IPS-NIHi7 (cell line): ENCODE results near the gene HNRNPR.

Experiments
- DNase-seq: peaks from one replicate; pipeline ENCODE4 v3.0.0; 2012; ENCODE audit warnings: mixed read lengths; ENCODE audit errors: extremely low spot score

Gene HNRNPR

GRCh38 chr1:23369335-23370013 is 25.4 kb upstream of the HNRNPR start, which contains the start of gene ZNF436:
Gene ZNF436, minus strand, starts transcription at chr1:23369836. Its CDS starts 1,831 bp downstream, at chr1:23368005.
- DNase-seq: peak; percentile 10

- peak; percentile 83 for DNase-seq
Observed at GRCh38 chr1:23368562-23369334, 24.7 kb upstream of the HNRNPR start.

GRCh38 chr1:23367791-23368561 is 23.9 kb upstream of the HNRNPR start:
- DNase-seq: peak; percentile 99

GRCh38 chr1:23367451-23367790 is 23.3 kb upstream of the HNRNPR start:
- DNase-seq: no peak

GRCh38 chr1:23366598-23366997 is 22.5 kb upstream of the HNRNPR start:
- no peak for DNase-seq

- DNase-seq: no peak
Observed at GRCh38 chr1:23366146-23366545, 22.1 kb upstream of the HNRNPR start.

- no peak for DNase-seq
Observed at GRCh38 chr1:23362218-23362713, 18.2 kb upstream of the HNRNPR start.

GRCh38 chr1:23358310-23358875 is 14.3 kb upstream of the HNRNPR start:
- no peak for DNase-seq

- DNase-seq: peak; percentile 37
Observed at GRCh38 chr1:23357138-23357908, 13.2 kb upstream of the HNRNPR start.

- DNase-seq: no peak
Observed at GRCh38 chr1:23356471-23357137, 12.5 kb upstream of the HNRNPR start.

- no peak for DNase-seq
Observed at GRCh38 chr1:23354245-23354644, 10.2 kb upstream of the HNRNPR start.

GRCh38 chr1:23352096-23352695 is 8.1 kb upstream of the HNRNPR start:
- DNase-seq: no peak

- no peak for DNase-seq
Observed at GRCh38 chr1:23345920-23346319, 1.8 kb upstream of the HNRNPR start.

- peak; percentile 15 for DNase-seq
Observed at GRCh38 chr1:23344987-23345472, 946 bp upstream of the HNRNPR start.

GRCh38 chr1:23343221-23344110 is 618 bp downstream of the HNRNPR start:
- DNase-seq: peak; percentile 29

- DNase-seq: no peak
Observed at GRCh38 chr1:23341931-23342692, 2.0 kb downstream of the HNRNPR start.

- no peak for DNase-seq
Observed at GRCh38 chr1:23339632-23340031, 4.5 kb downstream of the HNRNPR start.

- DNase-seq: no peak
Observed at GRCh38 chr1:23337869-23338268, 6.2 kb downstream of the HNRNPR start.
